Brain microvascular endothelial cell (primary cell): ENCODE measurements around the gene SLC27A2.

Source experiments
- DNase-seq: peaks from one replicate; pipeline ENCODE4 v3.0.0-alpha.2; 2020
- H3K27ac ChIP-seq: fragments of 250-450 bp; sonication (Bioruptor Pico); 2 replicates; pipeline ENCODE4 v1.5.1; 2020; ENCODE audit warnings: mild to moderate bottlenecking, moderate library complexity
- H3K27me3 ChIP-seq: fragments of 250-450 bp; sonication (Bioruptor Pico); replicated peaks from 2 replicates; pipeline ENCODE4 v1.5.1; 2020; ENCODE audit warnings: mild to moderate bottlenecking
- H3K36me3 ChIP-seq: fragments of 250-450 bp; sonication (Bioruptor Pico); replicated peaks from 2 replicates; pipeline ENCODE4 v1.5.1; 2020; ENCODE audit warnings: mild to moderate bottlenecking
- H3K4me3 ChIP-seq: 2 replicates; pipeline ENCODE4 v1.5.1; 2011; ENCODE audit warnings: low read depth, mild to moderate bottlenecking, control low read depth, low read length, moderate library complexity
- CTCF ChIP-seq: IDR thresholded peaks from 2 replicates; pipeline ENCODE4 v1.5.1; 2011; ENCODE audit warnings: low read depth, mild to moderate bottlenecking, moderate library complexity, low read length, control low read depth, inconsistent platforms; ENCODE audit errors: missing control alignments
- in situ Hi-C: cut with HindIII; loops from 2 replicates; pipeline ENCODE4 v1.10.0; 2017; ENCODE audit warnings: low sequenced_read_pairs, low pct_ligation_motif_present

Gene SLC27A2

GRCh38 chr15:50192926-50193620 lies 11.1 kb downstream of the SLC27A2 start:
- in situ Hi-C loops: no loop called here
- no peaks in the 10 kb centered on the region for H3K36me3 ChIP-seq
- H3K27ac ChIP-seq: no peak overlapping the region
- no peak overlapping the region for H3K4me3 ChIP-seq
- DNase-seq: no peak
- H3K27me3 ChIP-seq: peaks cover 2% of the 10 kb centered on the region
- TF ChIP-seq CTCF: no peak

- no peak for DNase-seq
- in situ Hi-C loops: no loop called here
- Histone ChIP-seq H3K27ac (no peak overlapping the region), H3K27me3 (no peaks in the 10 kb centered on the region), H3K4me3 (no peak overlapping the region), H3K36me3 (no peaks in the 10 kb centered on the region)
- TF ChIP-seq CTCF: no peak
These were observed 20.0 kb downstream of the SLC27A2 start for GRCh38 chr15:50202003-50202402.

- no peak for TF ChIP-seq CTCF
- no peak for DNase-seq
- Histone ChIP-seq H3K27ac (no peak overlapping the region), H3K4me3 (no peak overlapping the region), H3K36me3 (no peaks in the 10 kb centered on the region), H3K27me3 (no peaks in the 10 kb centered on the region)
- in situ Hi-C loops: no loop called here
These were observed 24.0 kb downstream of the SLC27A2 start for GRCh38 chr15:50206020-50206419.

GRCh38 chr15:50209809-50210208 lies 27.8 kb downstream of the SLC27A2 start:
- Histone ChIP-seq H3K27me3 (no peaks in the 10 kb centered on the region), H3K36me3 (no peaks in the 10 kb centered on the region), H3K4me3 (no peak overlapping the region), H3K27ac (no peak overlapping the region)
- DNase-seq: no peak
- in situ Hi-C loops: no loop called here
- TF ChIP-seq CTCF: no peak

- Histone ChIP-seq H3K27me3 (no peaks in the 10 kb centered on the region), H3K27ac (no peak overlapping the region), H3K4me3 (no peak overlapping the region), H3K36me3 (no peaks in the 10 kb centered on the region)
- in situ Hi-C loops: no loop called here
- TF ChIP-seq CTCF: no peak
- no peak for DNase-seq
These were observed 28.6 kb downstream of the SLC27A2 start for GRCh38 chr15:50210462-50211157.
